Activated naive CD8-positive, alpha-beta T cell treated with anti-CD3 and anti-CD28 coated beads for 36 hours (primary cell): Measurements from ENCODE around the gene GOLGA3. TPM values are rescaled to one million over a fixed set of nuclear protein-coding genes. Genes with fewer than 3 reads are reported as not detected.
A peak's percentile ranks its signal among the peaks of the same experiment; 100 is the strongest.

Source experiments
- DNase-seq: peaks from one replicate; pipeline ENCODE4 v3.0.0; 2021
- H3K27ac Mint-ChIP-seq: one replicate; pipeline ENCODE4 v1.8.0; 2022; ENCODE audit warnings: mild to moderate bottlenecking, moderate library complexity, mixed read lengths
- H3K27me3 Mint-ChIP-seq: one replicate; pipeline ENCODE4 v1.8.0; 2022; ENCODE audit warnings: mild to moderate bottlenecking, mixed read lengths
- H3K36me3 Mint-ChIP-seq: one replicate; pipeline ENCODE4 v1.8.0; 2021; ENCODE audit warnings: mild to moderate bottlenecking, mixed read lengths
- H3K4me1 Mint-ChIP-seq: one replicate; pipeline ENCODE4 v1.8.0; 2021; ENCODE audit warnings: mixed read lengths
- H3K4me3 Mint-ChIP-seq: one replicate; pipeline ENCODE4 v1.8.0; 2022; ENCODE audit warnings: mild to moderate bottlenecking, moderate library complexity, mixed read lengths
- H3K9me3 Mint-ChIP-seq: one replicate; pipeline ENCODE4 v1.8.0; 2022; ENCODE audit warnings: mixed read lengths
- total RNA-seq, 2 experiments: library from RNA; stranded (reverse); gene quantifications; one replicate each; pipeline ENCODE4 v1.2.3, GENCODE V29; 2021

Gene GOLGA3
- total RNA-seq, 2 experiments from 2014 or later, result 51.5 to 57.2 TPM

DNA sequence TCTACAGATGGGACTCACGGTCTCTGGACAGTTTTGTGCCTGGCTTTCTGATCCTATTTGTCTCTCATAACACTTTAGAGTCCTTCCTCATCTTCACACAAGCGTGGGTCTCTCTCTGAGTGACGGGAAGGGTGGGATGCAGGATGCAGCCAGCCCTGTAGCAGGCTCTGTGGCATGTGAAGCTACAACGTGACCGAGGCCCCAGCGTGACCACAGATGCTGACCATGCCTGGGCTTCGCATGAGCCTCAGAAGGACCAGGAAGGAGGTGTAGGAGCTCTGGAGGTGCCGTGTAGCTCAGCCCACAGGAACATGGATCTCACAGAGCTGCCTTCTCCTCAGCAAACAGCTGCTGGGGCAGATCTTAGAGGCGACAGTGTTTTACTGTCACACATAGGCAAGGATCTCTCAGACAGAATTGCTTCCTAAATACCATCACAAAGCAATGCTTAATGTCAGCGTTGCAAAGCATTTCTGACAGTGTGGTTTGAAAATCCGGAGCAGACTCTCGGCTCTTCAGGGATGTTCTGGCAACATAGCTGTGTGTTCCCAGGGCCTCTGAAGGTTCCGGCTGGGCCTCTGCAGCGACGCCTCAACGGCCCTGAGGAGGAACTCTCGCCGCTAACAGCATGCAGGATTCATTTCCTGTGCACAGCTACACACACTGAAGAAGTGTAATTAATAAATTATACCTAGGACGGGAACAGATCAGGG, 88.9 kb downstream of the GOLGA3 start:
- no peaks in the 10 kb centered on the region for H3K27me3 Mint-ChIP-seq
- no peak overlapping the region for H3K27ac Mint-ChIP-seq
- peaks cover 9% of the 10 kb centered on the region for H3K4me1 Mint-ChIP-seq
- H3K4me3 Mint-ChIP-seq, result no peak overlapping the region
- H3K9me3 Mint-ChIP-seq, result no peaks in the 10 kb centered on the region
- H3K36me3 Mint-ChIP-seq, result peaks cover 43% of the 10 kb centered on the region
- DNase-seq, result no peak

GRCh38 chr12:132736913-132737312, 91.8 kb downstream of the GOLGA3 start:
- H3K9me3 Mint-ChIP-seq, result no peaks in the 10 kb centered on the region
- no peaks in the 10 kb centered on the region for H3K27me3 Mint-ChIP-seq
- peaks cover 3% of the 10 kb centered on the region for H3K4me1 Mint-ChIP-seq
- H3K36me3 Mint-ChIP-seq, result peaks cover 44% of the 10 kb centered on the region
- no peak overlapping the region for H3K27ac Mint-ChIP-seq
- DNase-seq, result no peak
- no peak overlapping the region for H3K4me3 Mint-ChIP-seq

- Mint-ChIP-seq H3K36me3 (peaks cover 48% of the 10 kb centered on the region), H3K27ac (no peak overlapping the region), H3K27me3 (no peaks in the 10 kb centered on the region), H3K4me3 (no peak overlapping the region), H3K9me3 (no peaks in the 10 kb centered on the region), H3K4me1 (peaks cover 1% of the 10 kb centered on the region)
- DNase-seq, result no peak
These were observed 92.3 kb downstream of the GOLGA3 start for GRCh38 chr12:132736378-132736777.

- Mint-ChIP-seq H3K36me3 (peaks cover 49% of the 10 kb centered on the region), H3K27me3 (no peaks in the 10 kb centered on the region), H3K27ac (no peak overlapping the region), H3K9me3 (no peaks in the 10 kb centered on the region), H3K4me3 (no peak overlapping the region), H3K4me1 (peaks cover 1% of the 10 kb centered on the region)
- DNase-seq, result no peak
These were observed 93.2 kb downstream of the GOLGA3 start for GRCh38 chr12:132735496-132735895.

DNA sequence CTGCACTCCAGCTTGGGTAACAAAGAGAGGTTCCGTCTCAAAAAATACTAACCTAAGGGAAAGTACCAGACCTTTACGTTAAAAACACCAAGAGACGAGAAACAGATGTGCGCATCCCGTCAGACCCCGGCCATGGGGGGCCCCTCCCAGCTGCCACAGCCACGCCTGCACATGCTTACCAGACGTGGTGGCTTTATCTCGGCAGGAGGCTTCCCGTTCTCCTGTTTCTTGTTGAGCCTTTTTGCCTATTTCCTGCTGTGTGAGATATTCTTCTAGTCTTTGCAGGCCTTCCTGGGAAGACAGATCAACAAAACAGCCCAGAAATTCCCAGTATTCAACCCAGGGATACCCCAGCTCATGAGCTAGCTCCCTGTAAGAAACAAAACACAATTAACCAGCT, 94.5 kb downstream of the GOLGA3 start:
- Mint-ChIP-seq H3K27ac (no peak overlapping the region), H3K27me3 (no peaks in the 10 kb centered on the region), H3K4me1 (peaks cover 3% of the 10 kb centered on the region), H3K4me3 (no peak overlapping the region), H3K36me3 (peaks cover 58% of the 10 kb centered on the region), H3K9me3 (no peaks in the 10 kb centered on the region)
- DNase-seq, result no peak

DNA sequence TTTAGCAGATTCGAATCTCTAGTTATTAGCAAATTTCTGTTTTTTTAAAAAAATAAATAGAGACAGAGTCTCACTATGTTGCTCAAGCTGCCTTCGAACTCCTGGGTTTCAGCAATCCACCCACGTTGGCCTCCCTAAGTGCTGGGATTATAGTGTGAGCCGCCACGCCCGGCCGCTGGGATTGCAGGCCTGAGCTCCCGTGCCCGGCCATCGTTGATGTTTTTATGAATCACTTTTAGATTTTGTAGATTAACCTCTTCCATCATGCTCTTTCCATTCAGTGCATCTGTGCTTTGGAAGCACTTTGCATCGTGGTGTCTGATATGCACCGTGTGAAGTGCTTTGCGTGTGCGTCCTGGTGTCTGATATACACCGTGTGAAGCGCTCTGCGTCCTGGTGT, 97.1 kb downstream of the GOLGA3 start:
- no peaks in the 10 kb centered on the region for H3K27me3 Mint-ChIP-seq
- DNase-seq, result no peak
- peaks cover 64% of the 10 kb centered on the region for H3K36me3 Mint-ChIP-seq
- H3K27ac Mint-ChIP-seq, result no peak overlapping the region
- H3K4me3 Mint-ChIP-seq, result no peak overlapping the region
- H3K9me3 Mint-ChIP-seq, result no peaks in the 10 kb centered on the region
- peaks cover 2% of the 10 kb centered on the region for H3K4me1 Mint-ChIP-seq

DNA sequence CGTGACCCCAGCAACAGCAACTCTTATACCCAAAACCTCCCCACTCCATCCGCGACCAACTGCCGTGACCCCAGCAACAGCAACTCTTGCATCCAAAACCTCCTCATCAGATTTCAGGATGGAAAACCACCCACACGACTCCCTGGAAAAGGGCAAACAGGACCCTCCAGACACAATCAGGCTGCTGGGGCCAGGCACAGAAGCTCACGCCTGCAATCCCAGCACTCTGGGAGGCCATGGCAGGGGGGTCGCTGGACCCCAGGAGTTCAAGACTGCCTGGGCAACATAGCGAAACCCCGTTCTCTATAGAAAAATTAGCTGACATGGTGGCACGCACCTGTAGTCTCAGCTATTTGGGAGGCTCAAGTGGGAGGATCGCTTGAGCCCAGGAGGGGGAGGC, 98.3 kb downstream of the GOLGA3 start:
- Mint-ChIP-seq H3K27ac (no peak overlapping the region), H3K9me3 (no peaks in the 10 kb centered on the region), H3K27me3 (no peaks in the 10 kb centered on the region), H3K4me3 (no peak overlapping the region), H3K4me1 (peaks cover 2% of the 10 kb centered on the region), H3K36me3 (peaks cover 60% of the 10 kb centered on the region)
- no peak for DNase-seq

DNA sequence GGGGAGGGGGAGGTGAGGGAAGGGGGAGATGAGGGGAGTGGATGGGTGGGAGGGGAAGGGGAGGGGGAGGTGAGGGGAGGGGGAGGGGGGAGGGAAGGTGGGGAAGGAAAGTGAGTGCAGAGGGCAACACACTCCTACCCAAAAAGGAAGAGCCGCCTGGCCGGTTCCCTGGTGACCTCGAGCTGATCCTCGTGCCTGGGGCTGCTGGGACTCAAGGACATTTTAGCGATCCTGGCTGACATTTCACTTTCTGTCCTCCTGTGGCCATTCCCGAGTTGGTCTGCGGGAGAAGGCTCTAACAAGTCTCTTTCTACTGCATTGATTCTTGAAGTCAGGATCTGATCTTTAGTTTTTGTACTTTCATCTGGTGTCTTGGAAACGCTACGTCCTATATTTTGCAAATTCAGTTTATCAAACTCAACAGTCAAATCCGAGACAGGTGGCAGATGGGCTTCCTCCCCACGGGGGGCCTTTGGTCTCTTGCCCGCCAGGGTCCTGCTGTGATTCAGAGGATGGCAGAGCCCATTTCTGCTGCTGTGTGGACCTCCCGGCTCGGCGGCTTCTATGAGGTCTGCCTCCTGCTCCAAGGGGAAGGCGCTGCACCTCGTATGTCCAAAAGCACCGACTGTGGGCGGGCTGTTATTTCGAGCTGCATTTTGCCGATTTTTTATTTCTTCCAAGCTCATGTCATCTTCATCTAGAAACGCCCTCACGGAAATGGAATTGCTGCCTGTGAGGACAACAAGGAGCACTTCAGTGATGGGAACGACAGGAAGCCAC, 98.9 kb downstream of the GOLGA3 start:
- no peaks in the 10 kb centered on the region for H3K27me3 Mint-ChIP-seq
- H3K36me3 Mint-ChIP-seq, result peaks cover 57% of the 10 kb centered on the region
- no peaks in the 10 kb centered on the region for H3K9me3 Mint-ChIP-seq
- peaks cover 2% of the 10 kb centered on the region for H3K4me1 Mint-ChIP-seq
- peak overlapping the region; percentile 22 for H3K27ac Mint-ChIP-seq
- DNase-seq, result no peak
- no peak overlapping the region for H3K4me3 Mint-ChIP-seq

GRCh38 chr12:132728502-132728901, 100.2 kb downstream of the GOLGA3 start:
- peaks cover 54% of the 10 kb centered on the region for H3K36me3 Mint-ChIP-seq
- H3K4me1 Mint-ChIP-seq, result peaks cover 6% of the 10 kb centered on the region
- no peaks in the 10 kb centered on the region for H3K9me3 Mint-ChIP-seq
- H3K27ac Mint-ChIP-seq, result peak overlapping the region; percentile 65
- no peaks in the 10 kb centered on the region for H3K27me3 Mint-ChIP-seq
- no peak for DNase-seq
- no peak overlapping the region for H3K4me3 Mint-ChIP-seq

GRCh38 chr12:132727091-132727794, 101.4 kb downstream of the GOLGA3 start:
- Mint-ChIP-seq H3K27ac (no peak overlapping the region), H3K36me3 (peaks cover 46% of the 10 kb centered on the region), H3K4me3 (no peak overlapping the region), H3K4me1 (peaks cover 6% of the 10 kb centered on the region), H3K27me3 (no peaks in the 10 kb centered on the region), H3K9me3 (no peaks in the 10 kb centered on the region)
- no peak for DNase-seq

DNA sequence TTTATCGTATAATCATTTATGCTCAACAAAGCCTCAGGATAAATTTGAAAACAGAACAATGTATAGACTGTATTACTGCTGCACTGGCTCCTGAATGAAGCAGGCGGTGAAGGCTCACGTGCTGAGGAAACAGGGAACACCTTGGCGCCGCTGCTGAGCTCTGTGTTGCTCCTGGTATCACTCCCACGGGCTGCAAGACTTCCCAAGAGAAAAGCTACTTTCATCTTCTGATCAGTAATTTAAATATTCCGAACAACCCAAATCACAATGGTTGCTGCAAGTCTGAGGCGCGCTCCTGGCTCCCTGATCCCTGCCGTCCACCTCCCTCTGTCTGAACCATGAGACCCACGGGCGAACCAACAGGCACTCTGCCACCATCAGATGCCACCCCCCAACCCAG, 102.3 kb downstream of the GOLGA3 start:
- H3K27ac Mint-ChIP-seq, result no peak overlapping the region
- no peak overlapping the region for H3K4me3 Mint-ChIP-seq
- no peaks in the 10 kb centered on the region for H3K27me3 Mint-ChIP-seq
- DNase-seq, result no peak
- peaks cover 44% of the 10 kb centered on the region for H3K36me3 Mint-ChIP-seq
- H3K9me3 Mint-ChIP-seq, result no peaks in the 10 kb centered on the region
- H3K4me1 Mint-ChIP-seq, result peaks cover 6% of the 10 kb centered on the region

DNA sequence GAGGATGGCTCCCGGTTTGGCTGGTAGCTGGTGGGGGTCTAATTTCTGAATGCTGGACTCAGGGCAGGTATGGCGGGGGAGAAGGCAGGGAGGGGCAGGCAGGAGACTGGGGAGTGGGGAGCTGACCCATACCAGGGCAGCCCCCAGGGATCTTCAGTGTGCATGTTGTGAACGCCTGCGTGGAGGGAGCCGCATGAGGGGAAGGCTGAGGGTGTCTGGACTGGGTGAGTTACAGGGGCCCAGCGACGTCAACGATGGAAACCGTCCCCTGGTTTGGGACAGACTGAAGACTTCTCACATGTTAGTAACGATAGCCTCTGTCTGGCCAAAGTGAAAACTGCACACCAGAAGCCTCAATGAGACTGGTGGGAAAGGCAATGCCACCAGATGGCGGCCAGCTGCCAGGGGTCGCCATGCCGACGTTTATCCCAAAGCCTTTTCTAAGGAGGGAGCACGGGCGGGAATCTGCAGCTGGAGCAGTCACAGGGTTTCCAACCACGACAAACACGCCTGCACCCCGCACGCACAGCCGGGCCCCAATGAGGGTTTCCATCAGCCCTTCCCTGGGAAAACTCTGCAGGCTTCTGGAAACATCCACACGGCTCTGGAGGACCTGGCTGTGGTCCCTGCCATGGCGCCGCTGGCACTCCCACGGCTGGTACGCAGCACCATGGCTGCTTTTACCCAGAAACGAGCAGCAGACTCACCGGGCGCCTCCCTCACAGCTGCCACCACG, 104.0 kb downstream of the GOLGA3 start:
- no peak for DNase-seq
- H3K4me1 Mint-ChIP-seq, result peaks cover 5% of the 10 kb centered on the region
- no peaks in the 10 kb centered on the region for H3K9me3 Mint-ChIP-seq
- H3K36me3 Mint-ChIP-seq, result peaks cover 37% of the 10 kb centered on the region
- peak overlapping the region; percentile 63 for H3K27ac Mint-ChIP-seq
- H3K27me3 Mint-ChIP-seq, result no peaks in the 10 kb centered on the region
- no peak overlapping the region for H3K4me3 Mint-ChIP-seq

DNA sequence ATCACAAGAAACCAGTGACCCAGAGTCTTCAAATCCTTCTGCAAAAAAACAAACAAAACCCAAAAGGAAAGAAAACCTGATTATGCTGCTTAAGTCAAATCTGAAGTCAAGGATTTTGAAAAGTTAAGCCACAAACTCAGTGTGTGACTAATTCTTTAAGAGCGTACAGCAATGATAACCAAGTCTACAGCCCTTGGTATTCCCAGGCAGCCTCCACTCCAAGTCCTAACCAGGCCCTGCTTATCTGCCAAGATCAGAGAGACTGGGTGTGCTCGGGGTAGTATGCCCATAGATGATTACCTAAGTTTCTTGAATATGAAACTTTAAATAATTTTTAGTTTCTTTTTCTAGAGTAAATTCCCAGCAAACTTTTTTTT, 104.9 kb downstream of the GOLGA3 start:
- H3K27ac Mint-ChIP-seq, result peak overlapping the region; percentile 3

GRCh38 chr12:132723015-132723763, 105.5 kb downstream of the GOLGA3 start:
- no peak for DNase-seq
- no peaks in the 10 kb centered on the region for H3K27me3 Mint-ChIP-seq
- no peak overlapping the region for H3K4me3 Mint-ChIP-seq
- no peaks in the 10 kb centered on the region for H3K9me3 Mint-ChIP-seq
- H3K27ac Mint-ChIP-seq, result peak overlapping the region; percentile 3
- H3K36me3 Mint-ChIP-seq, result peaks cover 30% of the 10 kb centered on the region
- H3K4me1 Mint-ChIP-seq, result peaks cover 5% of the 10 kb centered on the region

More for the DNA sequence above, 104.9 kb downstream of the GOLGA3 start:
- Mint-ChIP-seq H3K27me3 (no peaks in the 10 kb centered on the region), H3K4me3 (no peak overlapping the region), H3K4me1 (peaks cover 5% of the 10 kb centered on the region), H3K36me3 (peaks cover 35% of the 10 kb centered on the region), H3K9me3 (no peaks in the 10 kb centered on the region)
- no peak for DNase-seq
